HepG2 (cell line): ENCODE results near the gene BRSK2. TPM values are rescaled to one million over a fixed set of nuclear protein-coding genes. Genes with fewer than 3 reads are reported as not detected.

Experiments
- ATAC-seq: fragments of 200-7000 bp; cut with Tn5 transposase; 3 replicates; pipeline ENCODE4 v1.9.1; 2020; ENCODE audit warnings: mild to moderate bottlenecking, moderate library complexity
- BruUV-seq: library from RNA; stranded (reverse); fragments of 400-500 nt; replicated peaks from 2 replicates; lab custom pipeline; 2021; lab: Mats Ljungman, UMichigan
- CTCF ChIA-PET: fragments of 300-600 bp; formaldehyde crosslinking; extraction: SDS; loops from one replicate; lab custom pipeline; 2021; ENCODE audit warnings: low total read pairs, inconsistent platforms, low intra/inter-chr PET ratio; lab: Yijun Ruan, JAX
- POLR2A ChIA-PET: fragments of 350-600 bp; sonication (Branson Sonifier 250); formaldehyde crosslinking; loops from one replicate; lab custom pipeline; 2020; ENCODE audit warnings: antibody characterized with exemption, inconsistent platforms; lab: Yijun Ruan, JAX
- DNase-seq: peaks from one replicate; pipeline ENCODE4 v3.0.0-alpha.2; 2015; ENCODE audit warnings: low spot score
- FAIRE-seq: peaks from 3 replicates; lab custom pipeline; 2011; peaks lifted over from hg19 to GRCh38; lab: Jason Lieb, UNC
- H2AFZ ChIP-seq: one replicate; pipeline ENCODE4 v1.6.1; 2011; ENCODE audit warnings: low read length, inconsistent platforms
- H3K27ac ChIP-seq: fragments of 300-600 bp; 3 replicates; pipeline ENCODE4 v1.8.0; 2011; ENCODE audit warnings: mixed run types, mild to moderate bottlenecking, mixed read lengths, low read length, inconsistent platforms; ENCODE audit not compliant: insufficient read depth; ENCODE audit errors: extremely low read length
- H3K27me3 ChIP-seq, 2 experiments: fragments of 200-600 bp in 1 of 2; 2 replicates in 1 of 2; 3 replicates in 1 of 2; pipeline versions ENCODE4 v1.6.0 to v1.8.0; 2011; ENCODE audit warnings: low read length in 2 of 2, mild to moderate bottlenecking in 2 of 2, moderate library complexity in 2 of 2, inconsistent platforms in 1 of 2; ENCODE audit not compliant: insufficient read depth in 2 of 2, control insufficient read depth in 1 of 2
- H3K36me3 ChIP-seq, 2 experiments: fragments of 200-600 bp in 1 of 2; replicated peaks in 1 of 2; 2 replicates in 1 of 2; 3 replicates in 1 of 2; pipeline versions ENCODE4 v1.5.1 to v1.8.0; 2011; ENCODE audit warnings: low read length in 2 of 2, inconsistent platforms in 1 of 2; ENCODE audit not compliant: insufficient read depth in 2 of 2, control insufficient read depth in 1 of 2
- H3K4me1 ChIP-seq: 2 replicates; pipeline ENCODE4 v1.5.1; 2012; ENCODE audit warnings: low read length, inconsistent platforms; ENCODE audit not compliant: insufficient read depth
- H3K4me2 ChIP-seq: 2 replicates; pipeline ENCODE4 v1.6.0; 2011; ENCODE audit warnings: low read depth, low read length, inconsistent platforms
- H3K4me3 ChIP-seq, 3 experiments: fragments of 200-600 bp in 1 of 3; sonication (generic), shearing (Covaris generic) in 1 of 3; replicated peaks in 1 of 3; 2 replicates each; pipeline ENCODE4 v1.5.1; 2011 to 2016; ENCODE audit warnings: low read length in 3 of 3, inconsistent platforms in 2 of 3, low read depth in 2 of 3, mild to moderate bottlenecking in 2 of 3, control low read depth in 1 of 3, mixed read lengths in 1 of 3; ENCODE audit not compliant: insufficient read depth in 1 of 3
- H3K79me2 ChIP-seq: one replicate; pipeline ENCODE4 v1.6.1; 2011; ENCODE audit warnings: low read length, inconsistent platforms; ENCODE audit not compliant: insufficient read depth
- H3K9ac ChIP-seq: 2 replicates; pipeline ENCODE4 v1.6.0; 2011; ENCODE audit warnings: mild to moderate bottlenecking, low read depth, low read length, inconsistent platforms; ENCODE audit not compliant: insufficient read depth
- H3K9me3 ChIP-seq: 2 replicates; pipeline ENCODE4 v1.5.1; 2012; ENCODE audit warnings: mild to moderate bottlenecking, low read length
- H4K20me1 ChIP-seq: 2 replicates; pipeline ENCODE4 v1.6.0; 2011; ENCODE audit warnings: inconsistent platforms, mild to moderate bottlenecking, low read length, moderate library complexity; ENCODE audit not compliant: insufficient read depth
- ATAD3A ChIP-seq: sonication (generic); formaldehyde crosslinking; IDR thresholded peaks from 2 replicates; pipeline ENCODE4 v1.4.0; 2020; ENCODE audit warnings: missing genetic modification reagents
- MAFK ChIP-seq, 2 experiments: IDR thresholded peaks in 1 of 2; conservative IDR thresholded peaks in 1 of 2; 2 replicates each; pipeline ENCODE4 v1.6.1; 2011; ENCODE audit warnings: improper control_type of control experiment in 2 of 2, low read length in 2 of 2
- NR2F1 ChIP-seq, 2 experiments: fragments of 450-650 bp in 1 of 2; formaldehyde crosslinking in 1 of 2; IDR thresholded peaks; 2 replicates each; pipeline versions ENCODE4 v1.5.0 to v1.6.1; 2016 to 2020; ENCODE audit warnings: mild to moderate bottlenecking in 1 of 2, missing compliant biosample characterization in 1 of 2, missing genetic modification reagents in 1 of 2, moderate library complexity in 1 of 2
- POLR2AphosphoS2 ChIP-seq: IDR thresholded peaks from 2 replicates; pipeline ENCODE4 v1.6.1; 2011; ENCODE audit warnings: low read depth, low read length, improper control_type of control experiment
- ZNF263 ChIP-seq: sonication (generic); formaldehyde crosslinking; IDR thresholded peaks from 2 replicates; pipeline ENCODE4 v1.4.0; 2020; ENCODE audit warnings: missing genetic modification reagents
- WGBS: methylation state at CpG from one replicate; pipeline ENCODE4 v1.1.6; 2017; ENCODE audit warnings: low lambda C conversion rate; 5-methylcytosine and 5-hydroxymethylcytosine counted together
- in situ Hi-C: cut with HindIII; loops from 2 replicates; pipeline ENCODE4 v1.10.0; 2017; ENCODE audit warnings: low pct_unique_long_range_greater_than_20kb; ENCODE audit not compliant: extremely low pct_ligation_motif_present
- intact Hi-C: fragments of 100-400 bp; cut with micrococcal nuclease; formaldehyde crosslinking; loops from one replicate; pipeline ENCODE4 v1.10.0; 2022; ENCODE audit not compliant: unreplicated experiment
- polyA plus RNA-seq, 8 experiments: library from polyadenylated mRNA; depleted of rRNA in 3 of 8; stranded (reverse) in 7 of 8; unstranded in 1 of 8; fragments of >200 nt; fragmentation: Illumina TruSeq in 4 of 8; extraction: Trizol in 4 of 8; gene quantifications; 2 replicates each; pipeline versions ENCODE4 v1.2.1 to v1.2.3, GENCODE V29; 2011 to 2016; ENCODE audit warnings: low read depth in 4 of 8, missing spikeins in 1 of 8, mixed read lengths in 1 of 8; ENCODE audit not compliant: insufficient read depth in 1 of 8
- total RNA-seq, 5 experiments: library from RNA; depleted of rRNA; stranded (reverse); fragments of >200 nt; fragmentation: Illumina TruSeq; extraction: Trizol; gene quantifications; 2 replicates each; pipeline ENCODE4 v1.2.3, GENCODE V29; 2016; ENCODE audit warnings: low read depth in 1 of 5
- TF ChIP-seq, protein P1 (sequence below): sonication (generic); formaldehyde crosslinking; IDR thresholded peaks from 2 replicates; pipeline ENCODE4 v1.5.0; 2020; ENCODE audit warnings: missing genetic modification reagents
- TF ChIP-seq, protein P2 (sequence below): IDR thresholded peaks from 2 replicates; pipeline ENCODE4 v1.6.1; 2016; ENCODE audit warnings: control low read depth

Gene BRSK2
- total and polyA plus RNA-seq, 2 of the 13 experiments (the other 11 are each of a cell fraction or from before 2014, with no cell fraction given), result 0.74 to 1.1 TPM

GRCh38 chr11:1476940-1477736, 87.4 kb downstream of the BRSK2 start:
- Histone ChIP-seq H3K4me2 (no peak overlapping the region), H2AFZ (no peak overlapping the region), H3K4me1 (no peaks in the 10 kb centered on the region), H3K27me3 (no peaks in the 10 kb centered on the region), H3K79me2 (no peaks in the 10 kb centered on the region), H3K4me3 (no peak overlapping the region), H3K36me3 (peaks cover 14 to 29% of the 10 kb centered on the region in 2 experiments; a peak in 4 of 5 replicates), H3K9me3 (no peaks in the 10 kb centered on the region), H3K27ac (no peak overlapping the region), H4K20me1 (no peaks in the 10 kb centered on the region), H3K9ac (no peak overlapping the region)
- BruUV-seq, result no TSS peak
- no peak for DNase-seq
- 95% methylated on average over 17 of the region's 20 CpGs for whole genome bisulfite sequencing
- in situ Hi-C loops (no loop called here), intact Hi-C loops (no loop called here)
- no peak for FAIRE-seq
- no peak for ATAC-seq
- TF ChIP-seq ZNF263 (CRISPR knock-in tag) (no peak), POLR2AphosphoS2 (no peak), MAFK (conservative IDR thresholded peaks at IDR 0.05 in 1 of 2, IDR thresholded peaks at IDR 0.05 in 1 of 2; ENCODE audit: low read length in 2 of 2) (no peak), ATAD3A (CRISPR knock-in tag) (no peak), NR2F1 (CRISPR knock-in tag; IDR thresholded peaks at IDR 0.05) (no peak)
- TF ChIP-seq, protein P1, sequence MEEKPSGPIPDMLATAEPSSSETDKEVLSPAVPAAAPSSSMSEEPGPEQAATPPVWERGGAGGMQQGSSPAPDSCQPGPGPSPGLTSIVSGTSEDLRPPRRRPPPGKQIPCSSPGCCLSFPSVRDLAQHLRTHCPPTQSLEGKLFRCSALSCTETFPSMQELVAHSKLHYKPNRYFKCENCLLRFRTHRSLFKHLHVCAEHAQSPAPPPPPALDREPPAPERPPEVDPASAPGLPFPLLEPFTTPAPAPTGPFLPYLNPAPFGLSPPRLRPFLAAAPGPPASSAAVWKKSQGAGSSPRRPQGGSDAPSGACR (CRISPR knock-in tag), result no peak
- TF ChIP-seq, protein P2, sequence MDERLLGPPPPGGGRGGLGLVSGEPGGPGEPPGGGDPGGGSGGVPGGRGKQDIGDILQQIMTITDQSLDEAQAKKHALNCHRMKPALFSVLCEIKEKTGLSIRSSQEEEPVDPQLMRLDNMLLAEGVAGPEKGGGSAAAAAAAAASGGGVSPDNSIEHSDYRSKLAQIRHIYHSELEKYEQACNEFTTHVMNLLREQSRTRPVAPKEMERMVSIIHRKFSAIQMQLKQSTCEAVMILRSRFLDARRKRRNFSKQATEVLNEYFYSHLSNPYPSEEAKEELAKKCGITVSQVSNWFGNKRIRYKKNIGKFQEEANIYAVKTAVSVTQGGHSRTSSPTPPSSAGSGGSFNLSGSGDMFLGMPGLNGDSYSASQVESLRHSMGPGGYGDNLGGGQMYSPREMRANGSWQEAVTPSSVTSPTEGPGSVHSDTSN, result no peak
- ChIA-PET CTCF (no interaction called here), POLR2A (no interaction called here)
